Measurements from ENCODE around the gene KRT82.

The KRT82 gene

GRCh38 chr12:52446367-52447045 lies 40.4 kb upstream of the KRT82 start:
- TF ChIP-seq CTCF (IDR thresholded peaks at IDR 0.05; ENCODE audit: low read depth, low read length) = no peak
- H3K4me1 ChIP-seq = no peaks in the 10 kb centered on the region
- no peaks in the 10 kb centered on the region for H3K9me3 ChIP-seq
- no peak for DNase-seq
- H3K27me3 ChIP-seq = peaks cover 13% of the 10 kb centered on the region
- no peaks in the 10 kb centered on the region for H3K36me3 ChIP-seq
- H3K4me3 ChIP-seq (ENCODE audit: low read depth, low read length) = no peak overlapping the region

- no peaks in the 10 kb centered on the region for H3K9me3 ChIP-seq
- peaks cover 15% of the 10 kb centered on the region for H3K27me3 ChIP-seq
- TF ChIP-seq CTCF (IDR thresholded peaks at IDR 0.05; ENCODE audit: low read depth, low read length) = no peak
- H3K4me1 ChIP-seq = no peaks in the 10 kb centered on the region
- no peak for DNase-seq
- H3K4me3 ChIP-seq (ENCODE audit: low read depth, low read length) = no peak overlapping the region
- no peaks in the 10 kb centered on the region for H3K36me3 ChIP-seq
These were observed 39.7 kb upstream of the KRT82 start for GRCh38 chr12:52445876-52446275.

GRCh38 chr12:52444647-52445595 lies 38.8 kb upstream of the KRT82 start:
- no peak for TF ChIP-seq CTCF (IDR thresholded peaks at IDR 0.05; ENCODE audit: low read depth, low read length)
- Histone ChIP-seq H3K27me3 (peaks cover 15% of the 10 kb centered on the region), H3K36me3 (no peaks in the 10 kb centered on the region), H3K9me3 (no peaks in the 10 kb centered on the region), H3K4me1 (no peaks in the 10 kb centered on the region), H3K4me3 (ENCODE audit: low read depth, low read length) (no peak overlapping the region)
- no peak for DNase-seq

DNA sequence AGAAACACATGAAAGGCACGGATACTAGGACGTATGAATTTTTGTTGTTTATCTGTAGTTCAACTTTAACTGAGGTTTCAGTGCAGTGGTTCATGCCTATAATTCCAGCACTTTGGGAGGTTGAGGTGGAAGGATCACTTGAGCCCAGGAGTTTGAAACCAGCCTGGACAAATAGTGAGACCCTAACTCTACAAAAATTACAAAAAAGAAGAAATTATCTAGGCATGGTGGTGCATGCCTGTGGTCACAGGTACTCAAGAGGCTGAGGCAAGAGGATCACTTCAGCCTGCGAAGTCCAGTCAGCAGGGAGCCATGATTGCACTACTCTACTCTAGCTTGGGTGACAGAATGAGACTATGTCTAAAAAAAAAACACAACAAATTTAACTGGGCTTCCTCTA lies 37.8 kb upstream of the KRT82 start:
- Histone ChIP-seq H3K27me3 (peaks cover 15% of the 10 kb centered on the region), H3K4me3 (ENCODE audit: low read depth, low read length) (no peak overlapping the region), H3K4me1 (no peaks in the 10 kb centered on the region), H3K9me3 (no peaks in the 10 kb centered on the region), H3K36me3 (no peaks in the 10 kb centered on the region)
- DNase-seq = no peak
- TF ChIP-seq CTCF (IDR thresholded peaks at IDR 0.05; ENCODE audit: low read depth, low read length) = no peak

DNA sequence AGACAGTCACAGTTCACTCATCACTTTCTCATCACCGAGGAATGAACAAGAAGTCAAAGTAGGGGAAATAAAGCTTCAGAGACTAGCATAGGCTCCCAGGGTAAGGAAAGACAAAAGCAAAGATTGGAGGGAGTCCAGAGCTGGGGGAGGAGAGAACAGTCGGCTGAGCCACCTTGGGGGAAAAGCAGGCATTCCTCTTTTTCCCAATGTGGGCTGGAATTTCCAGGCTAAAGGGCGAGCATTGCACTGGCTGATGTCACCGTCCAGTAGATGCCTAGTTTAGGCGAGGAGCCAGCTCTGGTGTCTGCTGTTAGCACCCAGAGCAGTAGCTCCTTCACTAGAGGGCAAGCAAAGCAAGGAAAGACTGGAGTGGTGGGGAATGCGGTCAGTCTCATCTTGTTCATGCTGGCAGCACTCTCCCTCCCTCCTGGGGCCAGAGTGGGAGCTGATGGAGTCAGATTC lies 36.5 kb upstream of the KRT82 start:
- DNase-seq = no peak
- peaks cover 15% of the 10 kb centered on the region for H3K27me3 ChIP-seq
- H3K4me1 ChIP-seq = no peaks in the 10 kb centered on the region
- no peak for TF ChIP-seq CTCF (IDR thresholded peaks at IDR 0.05; ENCODE audit: low read depth, low read length)
- no peaks in the 10 kb centered on the region for H3K9me3 ChIP-seq
- H3K36me3 ChIP-seq = no peaks in the 10 kb centered on the region
- no peak overlapping the region for H3K4me3 ChIP-seq (ENCODE audit: low read depth, low read length)
